Right lung (tissue), 5 donors: ENCODE results near the gene PLCZ1. TPM values are rescaled to one million over a fixed set of nuclear protein-coding genes. Genes with fewer than 3 reads are reported as not detected.

ENCODE experiments used
- polyA plus RNA-seq, 5 donors: library from polyadenylated mRNA; unstranded; fragments of 120-200 nt; gene quantifications; one replicate each; pipeline versions ENCODE4 v1.2.1 to v1.2.3, GENCODE V29; 2013; ENCODE audit warnings: inconsistent platforms in 1 of 5, low replicate concordance in 1 of 5; ENCODE audit not compliant: insufficient read length in 5 of 5, insufficient read depth in 1 of 5

Gene PLCZ1
- polyA plus RNA-seq, 5 donors, result 1.1 to 2.3 (median 1.6) TPM

Other genes with a start within 250 kb of the PLCZ1 start
- 1 to 10 TPM in 3 of 5 donors, under 1 TPM in 2; 0.38 to 1.9 (median 1.5) TPM for gene CAPZA3, start 107 bp upstream of the PLCZ1 start, polyA plus RNA-seq